ENCODE data around the gene NFYC.
"Not testable (repeated sequence)": the region's sequence is repeated elsewhere in the genome, so short reads cannot be mapped to it uniquely, and the experiment has no call there.

Gene NFYC

GRCh38 chr1:40692429-40692895, 958 bp downstream of the NFYC start:
- Histone ChIP-seq H3K36me3 (ENCODE audit: insufficient read depth, low read length) (no peaks in the 10 kb centered on the region), H3K27ac (ENCODE audit: low read depth, low read length) (peak overlapping the region; percentile 96), H2AFZ (ENCODE audit: low read length, unreplicated experiment) (peak overlapping the region; percentile 62), H3K79me2 (ENCODE audit: control insufficient read depth, insufficient read depth, low read length, unreplicated experiment) (peaks cover 72% of the 10 kb centered on the region), H3K27me3 (ENCODE audit: insufficient read depth, low read length) (no peaks in the 10 kb centered on the region), H3K4me3 (ENCODE audit: low read depth, low read length) (peak overlapping the region; percentile 97), H3K4me1 (ENCODE audit: control insufficient read depth, insufficient read depth, low read length, unreplicated experiment) (peaks cover 30% of the 10 kb centered on the region)

GRCh38 chr1:40693425-40693824, 1.9 kb downstream of the NFYC start:
- H3K36me3 ChIP-seq (ENCODE audit: insufficient read depth, low read length), result no peaks in the 10 kb centered on the region
- peaks cover 80% of the 10 kb centered on the region for H3K79me2 ChIP-seq (ENCODE audit: control insufficient read depth, insufficient read depth, low read length, unreplicated experiment)
- H3K4me3 ChIP-seq (ENCODE audit: low read depth, low read length), result peak overlapping the region; percentile 97
- no peak overlapping the region for H2AFZ ChIP-seq (ENCODE audit: low read length, unreplicated experiment)
- H3K27me3 ChIP-seq (ENCODE audit: insufficient read depth, low read length), result no peaks in the 10 kb centered on the region
- no peak overlapping the region for H3K27ac ChIP-seq (ENCODE audit: low read depth, low read length)
- peaks cover 30% of the 10 kb centered on the region for H3K4me1 ChIP-seq (ENCODE audit: control insufficient read depth, insufficient read depth, low read length, unreplicated experiment)

GRCh38 chr1:40694353-40694874, 2.9 kb downstream of the NFYC start:
- Histone ChIP-seq H3K79me2 (ENCODE audit: control insufficient read depth, insufficient read depth, low read length, unreplicated experiment) (peaks cover 88% of the 10 kb centered on the region), H2AFZ (ENCODE audit: low read length, unreplicated experiment) (no peak overlapping the region), H3K4me1 (ENCODE audit: control insufficient read depth, insufficient read depth, low read length, unreplicated experiment) (peaks cover 33% of the 10 kb centered on the region), H3K36me3 (ENCODE audit: insufficient read depth, low read length) (no peaks in the 10 kb centered on the region), H3K4me3 (ENCODE audit: low read depth, low read length) (no peak overlapping the region), H3K27me3 (ENCODE audit: insufficient read depth, low read length) (no peaks in the 10 kb centered on the region), H3K27ac (ENCODE audit: low read depth, low read length) (no peak overlapping the region)

GRCh38 chr1:40696294-40696693, 4.8 kb downstream of the NFYC start:
- no peak overlapping the region for H2AFZ ChIP-seq (ENCODE audit: low read length, unreplicated experiment)
- no peak overlapping the region for H3K27ac ChIP-seq (ENCODE audit: low read depth, low read length)
- no peaks in the 10 kb centered on the region for H3K27me3 ChIP-seq (ENCODE audit: insufficient read depth, low read length)
- H3K36me3 ChIP-seq (ENCODE audit: insufficient read depth, low read length), result no peaks in the 10 kb centered on the region
- no peak overlapping the region for H3K4me3 ChIP-seq (ENCODE audit: low read depth, low read length)
- H3K4me1 ChIP-seq (ENCODE audit: control insufficient read depth, insufficient read depth, low read length, unreplicated experiment), result peaks cover 26% of the 10 kb centered on the region
- H3K79me2 ChIP-seq (ENCODE audit: control insufficient read depth, insufficient read depth, low read length, unreplicated experiment), result peaks cover 80% of the 10 kb centered on the region

GRCh38 chr1:40697436-40697835, 5.9 kb downstream of the NFYC start:
- Histone ChIP-seq H3K27me3 (ENCODE audit: insufficient read depth, low read length) (no peaks in the 10 kb centered on the region), H3K79me2 (ENCODE audit: control insufficient read depth, insufficient read depth, low read length, unreplicated experiment) (peaks cover 84% of the 10 kb centered on the region), H3K27ac (ENCODE audit: low read depth, low read length) (no peak overlapping the region), H3K4me1 (ENCODE audit: control insufficient read depth, insufficient read depth, low read length, unreplicated experiment) (peaks cover 26% of the 10 kb centered on the region), H3K4me3 (ENCODE audit: low read depth, low read length) (no peak overlapping the region), H2AFZ (ENCODE audit: low read length, unreplicated experiment) (no peak overlapping the region), H3K36me3 (ENCODE audit: insufficient read depth, low read length) (no peaks in the 10 kb centered on the region)

- peak overlapping the region; percentile 52; the same call in 1 of the 2 replicates for H3K27ac ChIP-seq (ENCODE audit: low read depth, low read length)
- H3K27me3 ChIP-seq (ENCODE audit: insufficient read depth, low read length), result no peaks in the 10 kb centered on the region
- H3K79me2 ChIP-seq (ENCODE audit: control insufficient read depth, insufficient read depth, low read length, unreplicated experiment), result peaks cover 74% of the 10 kb centered on the region
- no peak overlapping the region for H2AFZ ChIP-seq (ENCODE audit: low read length, unreplicated experiment)
- no peaks in the 10 kb centered on the region for H3K36me3 ChIP-seq (ENCODE audit: insufficient read depth, low read length)
- peaks cover 11% of the 10 kb centered on the region for H3K4me1 ChIP-seq (ENCODE audit: control insufficient read depth, insufficient read depth, low read length, unreplicated experiment)
- no peak overlapping the region for H3K4me3 ChIP-seq (ENCODE audit: low read depth, low read length)
Observed at GRCh38 chr1:40699787-40700186, 8.3 kb downstream of the NFYC start.

GRCh38 chr1:40701684-40702083, 10.2 kb downstream of the NFYC start:
- Histone ChIP-seq H3K27me3 (ENCODE audit: insufficient read depth, low read length) (no peaks in the 10 kb centered on the region), H3K36me3 (ENCODE audit: insufficient read depth, low read length) (no peaks in the 10 kb centered on the region), H3K4me1 (ENCODE audit: control insufficient read depth, insufficient read depth, low read length, unreplicated experiment) (peaks cover 10% of the 10 kb centered on the region), H2AFZ (ENCODE audit: low read length, unreplicated experiment) (no peak overlapping the region), H3K4me3 (ENCODE audit: low read depth, low read length) (no peak overlapping the region), H3K79me2 (ENCODE audit: control insufficient read depth, insufficient read depth, low read length, unreplicated experiment) (peaks cover 74% of the 10 kb centered on the region), H3K27ac (ENCODE audit: low read depth, low read length) (no peak overlapping the region)

GRCh38 chr1:40702810-40703209, 11.3 kb downstream of the NFYC start:
- peaks cover 65% of the 10 kb centered on the region for H3K79me2 ChIP-seq (ENCODE audit: control insufficient read depth, insufficient read depth, low read length, unreplicated experiment)
- H3K4me3 ChIP-seq (ENCODE audit: low read depth, low read length); H3K27me3 ChIP-seq (ENCODE audit: insufficient read depth, low read length); H3K36me3 ChIP-seq (ENCODE audit: insufficient read depth, low read length); H3K27ac ChIP-seq (ENCODE audit: low read depth, low read length); H2AFZ ChIP-seq (ENCODE audit: low read length, unreplicated experiment): not testable (repeated sequence)
- H3K4me1 ChIP-seq (ENCODE audit: control insufficient read depth, insufficient read depth, low read length, unreplicated experiment), result peaks cover 10% of the 10 kb centered on the region

- Histone ChIP-seq H2AFZ (ENCODE audit: low read length, unreplicated experiment) (no peak overlapping the region), H3K36me3 (ENCODE audit: insufficient read depth, low read length) (no peaks in the 10 kb centered on the region), H3K27me3 (ENCODE audit: insufficient read depth, low read length) (no peaks in the 10 kb centered on the region), H3K27ac (ENCODE audit: low read depth, low read length) (no peak overlapping the region), H3K4me3 (ENCODE audit: low read depth, low read length) (no peak overlapping the region), H3K79me2 (ENCODE audit: control insufficient read depth, insufficient read depth, low read length, unreplicated experiment) (peaks cover 66% of the 10 kb centered on the region), H3K4me1 (ENCODE audit: control insufficient read depth, insufficient read depth, low read length, unreplicated experiment) (peaks cover 10% of the 10 kb centered on the region)
Observed at GRCh38 chr1:40703316-40703715, 11.8 kb downstream of the NFYC start.

GRCh38 chr1:40704817-40705733, 13.6 kb downstream of the NFYC start:
- Histone ChIP-seq H3K27ac (ENCODE audit: low read depth, low read length) (no peak overlapping the region), H3K79me2 (ENCODE audit: control insufficient read depth, insufficient read depth, low read length, unreplicated experiment) (peaks cover 68% of the 10 kb centered on the region)

GRCh38 chr1:40706626-40707025, 15.1 kb downstream of the NFYC start:
- H3K4me1 ChIP-seq (ENCODE audit: control insufficient read depth, insufficient read depth, low read length, unreplicated experiment), result peaks cover 27% of the 10 kb centered on the region

More at GRCh38 chr1:40704817-40705733, 13.6 kb downstream of the NFYC start:
- no peak overlapping the region for H3K4me3 ChIP-seq (ENCODE audit: low read depth, low read length)
- no peaks in the 10 kb centered on the region for H3K27me3 ChIP-seq (ENCODE audit: insufficient read depth, low read length)
- H3K36me3 ChIP-seq (ENCODE audit: insufficient read depth, low read length), result no peaks in the 10 kb centered on the region
- no peak overlapping the region for H2AFZ ChIP-seq (ENCODE audit: low read length, unreplicated experiment)
- peaks cover 11% of the 10 kb centered on the region for H3K4me1 ChIP-seq (ENCODE audit: control insufficient read depth, insufficient read depth, low read length, unreplicated experiment)

More at GRCh38 chr1:40706626-40707025, 15.1 kb downstream of the NFYC start:
- Histone ChIP-seq H2AFZ (ENCODE audit: low read length, unreplicated experiment) (no peak overlapping the region), H3K36me3 (ENCODE audit: insufficient read depth, low read length) (no peaks in the 10 kb centered on the region), H3K27me3 (ENCODE audit: insufficient read depth, low read length) (no peaks in the 10 kb centered on the region), H3K27ac (ENCODE audit: low read depth, low read length) (no peak overlapping the region), H3K4me3 (ENCODE audit: low read depth, low read length) (no peak overlapping the region), H3K79me2 (ENCODE audit: control insufficient read depth, insufficient read depth, low read length, unreplicated experiment) (peaks cover 74% of the 10 kb centered on the region)

Measured in ACC112 (cell line).